Inflammatory macrophage (primary cell): ENCODE results near the gene MRGPRX2.

Source experiments
- DNase-seq, 2 donors: peaks; one replicate each; pipeline ENCODE4 v3.0.0-alpha.2; 2020 to 2022

MRGPRX2 gene

GRCh38 chr11:19075636-19076035 lies 15.1 kb upstream of the MRGPRX2 start:
- DNase-seq: no peak

GRCh38 chr11:19073454-19074415 lies 13.2 kb upstream of the MRGPRX2 start:
- no peak for DNase-seq

DNA sequence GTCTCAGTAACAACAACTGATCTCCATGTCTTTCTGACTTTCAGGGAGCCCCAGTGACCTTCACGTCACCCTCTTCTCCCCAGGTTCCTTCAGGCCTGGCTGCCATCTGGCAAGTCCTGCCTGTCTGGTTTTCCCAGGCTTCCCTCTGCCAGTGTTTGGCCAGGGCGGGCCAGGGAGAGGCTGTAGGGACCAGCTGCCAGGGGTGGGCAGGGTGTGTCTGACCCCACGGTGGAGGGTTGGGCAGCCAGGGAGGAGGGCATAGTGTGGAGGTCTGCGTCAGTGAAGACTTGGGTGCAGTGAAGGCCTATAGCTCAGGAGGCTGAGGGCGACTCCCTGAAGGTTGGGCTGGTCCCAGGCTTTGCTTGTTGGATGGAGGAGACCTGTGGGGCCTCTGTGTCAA lies 11.9 kb upstream of the MRGPRX2 start:
- no peak for DNase-seq

DNA sequence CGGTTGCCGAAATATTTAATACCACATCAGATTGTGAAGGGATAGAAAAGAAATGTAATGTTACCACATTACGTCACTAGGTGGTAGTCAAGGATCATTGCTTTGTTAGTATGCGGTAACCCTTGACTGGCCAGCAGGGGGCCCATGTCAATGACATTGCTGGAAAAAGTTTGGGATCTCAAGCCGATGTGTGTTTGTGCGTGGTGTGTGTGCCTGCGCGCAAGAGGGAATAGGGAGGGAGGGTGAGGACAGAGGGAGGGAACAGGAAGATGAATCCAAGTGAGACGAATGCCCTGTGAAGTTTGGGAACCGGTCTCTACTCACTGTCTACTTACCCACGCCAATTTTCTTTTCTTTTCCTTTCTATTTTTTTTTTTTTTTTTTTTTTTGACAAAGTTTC lies 10.7 kb upstream of the MRGPRX2 start:
- peak; percentile 76 for DNase-seq

- no peak for DNase-seq
Measured at GRCh38 chr11:19059833-19060232, 684 bp downstream of the MRGPRX2 start.

- no peak for DNase-seq
Measured at GRCh38 chr11:19055905-19056304, 4.6 kb downstream of the MRGPRX2 start.

DNA sequence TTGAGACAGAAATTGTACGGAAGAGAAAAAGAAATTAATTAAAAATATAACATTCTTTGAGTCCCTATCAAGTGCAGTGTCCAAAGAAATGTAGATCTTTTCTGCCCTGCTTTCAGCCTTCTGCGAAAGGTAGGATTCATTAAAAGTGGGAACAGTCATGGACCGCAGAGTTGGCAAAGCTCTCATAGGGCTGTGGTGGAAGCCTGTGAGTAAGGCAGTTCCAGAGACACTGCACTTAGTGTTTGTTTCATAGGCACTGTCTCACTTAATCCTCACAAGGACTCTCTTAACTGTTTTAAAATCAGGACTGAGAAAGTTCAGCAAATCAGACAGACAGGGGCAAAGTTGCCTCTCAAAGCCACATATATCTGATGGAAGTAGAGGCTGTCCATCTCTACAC lies 5.5 kb downstream of the MRGPRX2 start:
- DNase-seq: no peak

DNA sequence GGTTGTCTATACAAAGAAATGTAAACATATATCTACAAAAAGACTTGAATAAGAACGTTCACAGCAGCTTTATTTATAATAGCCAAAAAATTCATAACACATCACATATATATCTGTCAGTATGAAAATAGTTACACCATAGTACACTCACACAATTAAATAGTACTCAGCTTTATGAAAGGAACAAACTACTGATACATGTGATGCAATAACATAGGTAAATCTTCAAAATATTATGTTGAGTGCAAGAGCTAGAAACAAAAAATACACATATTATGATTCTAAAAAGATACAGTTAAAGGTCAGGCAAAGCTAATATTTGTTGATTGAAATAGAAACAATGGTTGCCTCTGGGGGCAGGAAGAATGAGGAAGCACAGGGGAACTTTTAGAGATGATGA lies 6.6 kb downstream of the MRGPRX2 start:
- no peak for DNase-seq

GRCh38 chr11:19050281-19050680 lies 10.2 kb downstream of the MRGPRX2 start:
- no peak for DNase-seq

- DNase-seq: no peak
Measured at GRCh38 chr11:19049351-19049750, 11.2 kb downstream of the MRGPRX2 start.

GRCh38 chr11:19040051-19040450 lies 20.5 kb downstream of the MRGPRX2 start:
- no peak for DNase-seq

DNA sequence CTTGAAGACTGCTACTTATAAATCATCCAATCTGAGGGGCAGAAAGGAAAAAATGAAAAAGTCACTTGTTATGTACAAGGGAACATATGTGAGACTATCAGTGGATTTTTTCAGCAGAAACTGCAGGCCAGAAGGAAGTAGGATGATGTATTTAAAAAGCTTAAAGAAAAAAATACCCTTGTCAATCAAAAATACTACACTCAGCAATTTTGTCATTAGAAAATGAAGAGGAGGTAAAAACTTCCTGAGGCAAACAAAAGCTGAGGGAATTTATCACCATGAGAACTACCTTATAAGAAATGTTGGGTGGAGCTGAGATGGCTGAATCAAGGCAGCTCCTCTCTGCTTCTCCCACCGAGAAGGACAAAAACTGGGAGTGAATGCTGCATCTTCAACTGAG lies 21.1 kb downstream of the MRGPRX2 start:
- DNase-seq: no peak

GRCh38 chr11:19032990-19033389 lies 27.5 kb downstream of the MRGPRX2 start:
- no peak for DNase-seq

GRCh38 chr11:19027829-19028595 lies 32.5 kb downstream of the MRGPRX2 start:
- no peak for DNase-seq

- no peak for DNase-seq
Measured at GRCh38 chr11:19026862-19027261, 33.7 kb downstream of the MRGPRX2 start.

- no peak for DNase-seq
Measured at GRCh38 chr11:19025481-19026406, 34.8 kb downstream of the MRGPRX2 start.

GRCh38 chr11:19020831-19021230 lies 39.7 kb downstream of the MRGPRX2 start:
- no peak for DNase-seq

- no peak for DNase-seq
Measured at GRCh38 chr11:19018901-19019300, 41.6 kb downstream of the MRGPRX2 start.

DNA sequence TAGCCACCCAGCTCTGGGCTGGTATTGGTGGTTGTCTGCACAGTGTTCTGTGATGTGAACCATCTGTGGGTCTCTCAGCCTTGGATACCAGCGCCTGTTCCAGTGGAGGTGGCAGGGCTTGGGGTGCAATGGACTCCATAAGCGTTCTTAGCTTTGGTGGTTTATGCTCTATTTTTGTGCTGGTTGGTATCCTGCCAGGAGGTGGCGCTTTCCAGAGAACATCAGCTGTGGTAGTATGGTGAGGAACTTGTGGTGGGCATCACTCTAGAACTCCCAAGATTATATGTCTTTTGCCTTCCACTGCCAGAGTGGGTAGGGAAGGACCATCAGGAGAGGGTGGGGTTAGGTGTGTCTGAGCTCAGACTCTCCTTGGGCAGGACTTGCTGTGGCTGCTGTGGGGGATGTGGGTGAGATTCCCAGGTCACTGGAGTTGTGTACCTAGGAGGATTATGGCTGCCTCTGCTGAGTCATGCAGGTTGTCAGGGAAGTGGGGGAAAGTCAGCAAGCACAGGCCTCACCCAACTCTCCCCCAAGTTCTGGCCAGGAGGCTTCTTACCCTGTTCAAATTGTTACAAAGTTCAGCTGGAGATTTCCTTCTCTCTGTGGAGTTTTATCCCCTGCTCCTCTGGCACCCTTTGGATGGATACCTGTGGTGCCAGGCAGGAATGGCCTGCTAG lies 47.2 kb downstream of the MRGPRX2 start:
- no peak for DNase-seq

DNA sequence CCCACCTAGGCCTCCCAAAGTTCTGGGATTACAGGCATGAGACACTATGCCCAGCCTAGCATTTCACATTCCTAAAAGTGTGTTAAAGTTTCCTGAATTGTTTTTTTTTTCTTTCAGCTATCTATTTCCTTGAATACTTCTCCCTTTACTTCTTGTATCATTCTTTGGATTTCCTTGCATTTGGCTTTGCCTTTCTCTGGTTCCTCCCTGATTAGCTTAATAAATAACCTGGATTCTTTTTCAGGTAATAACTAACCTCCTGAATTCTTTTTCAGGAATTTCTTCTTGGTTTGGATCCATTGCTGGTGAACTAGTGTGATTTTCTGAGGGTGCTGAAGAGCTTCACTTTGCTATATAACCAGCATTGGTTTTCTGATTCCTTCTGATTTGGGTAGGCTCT lies 47.9 kb downstream of the MRGPRX2 start:
- DNase-seq: no peak
